ENCODE results near the gene THEM5. TPM values are rescaled to one million over a fixed set of nuclear protein-coding genes. Genes with fewer than 3 reads are reported as not detected.

The THEM5 gene
- total RNA-seq, 4 donors from 2014 or later: not detected

- H3K27me3 ChIP-seq: no peaks in the 10 kb centered on the region
- H3K27ac ChIP-seq: no peak overlapping the region
- H3K4me1 ChIP-seq: no peaks in the 10 kb centered on the region
- H3K4me3 ChIP-seq: no peak overlapping the region
- H3K36me3 ChIP-seq: no peaks in the 10 kb centered on the region
- H3K9me3 ChIP-seq: no peaks in the 10 kb centered on the region
- no peak for DNase-seq
- intact Hi-C loops (cut with DNase I; ENCODE audit: low total_unique reads): no loop called here
- TF ChIP-seq CTCF (IDR thresholded peaks at IDR 0.05) (no peak), POLR2A (IDR thresholded peaks at IDR 0.05) (no peak)
Measured at GRCh38 chr1:151801310-151801820, 52.1 kb downstream of the THEM5 start.

- no peaks in the 10 kb centered on the region for H3K27me3 ChIP-seq
- no peak for DNase-seq
- H3K9me3 ChIP-seq: no peaks in the 10 kb centered on the region
- no peaks in the 10 kb centered on the region for H3K4me1 ChIP-seq
- no peak overlapping the region for H3K4me3 ChIP-seq
- no peak overlapping the region for H3K27ac ChIP-seq
- intact Hi-C loops (cut with DNase I; ENCODE audit: low total_unique reads): no loop called here
- no peaks in the 10 kb centered on the region for H3K36me3 ChIP-seq
- TF ChIP-seq POLR2A (IDR thresholded peaks at IDR 0.05) (no peak), CTCF (IDR thresholded peaks at IDR 0.05) (no peak)
Measured at GRCh38 chr1:151800830-151801229, 52.7 kb downstream of the THEM5 start.

GRCh38 chr1:151799179-151800022 is 54.1 kb downstream of the THEM5 start:
- intact Hi-C loops (cut with DNase I; ENCODE audit: low total_unique reads): no loop called here

GRCh38 chr1:151798571-151798970 is 54.9 kb downstream of the THEM5 start:
- no peaks in the 10 kb centered on the region for H3K27me3 ChIP-seq
- H3K36me3 ChIP-seq: no peaks in the 10 kb centered on the region
- intact Hi-C loops (cut with DNase I; ENCODE audit: low total_unique reads): no loop called here
- no peak for DNase-seq
- H3K4me3 ChIP-seq: no peak overlapping the region
- no peak overlapping the region for H3K27ac ChIP-seq
- no peaks in the 10 kb centered on the region for H3K4me1 ChIP-seq
- no peaks in the 10 kb centered on the region for H3K9me3 ChIP-seq
- no peak for TF ChIP-seq CTCF (IDR thresholded peaks at IDR 0.05)

More at GRCh38 chr1:151799179-151800022, 54.1 kb downstream of the THEM5 start:
- no peak overlapping the region for H3K4me3 ChIP-seq
- H3K4me1 ChIP-seq: no peaks in the 10 kb centered on the region
- no peak overlapping the region for H3K27ac ChIP-seq
- no peaks in the 10 kb centered on the region for H3K9me3 ChIP-seq
- no peak for TF ChIP-seq CTCF (IDR thresholded peaks at IDR 0.05)
- no peak for TF ChIP-seq POLR2A (IDR thresholded peaks at IDR 0.05)
- H3K36me3 ChIP-seq: no peaks in the 10 kb centered on the region
- H3K27me3 ChIP-seq: no peaks in the 10 kb centered on the region
- no peak for DNase-seq

Small RNA genes within 50 kb of the gene (small RNA-seq; reads per million reads assigned to genes)
- gene RF00019: not detected

Other genes with a start within 250 kb of the THEM5 start
- gene SNX27, start 241.7 kb downstream of the THEM5 start, total RNA-seq: 10 to 100 TPM; 22.3 to 52.7 (median 42.4) TPM
- gene CELF3, start 136.9 kb downstream of the THEM5 start, total RNA-seq: 1 to 10 TPM in 1 of 4 donors, not detected in 3; 1.2 TPM
- 1 to 10 TPM in 2 of 4 donors, not detected in 2; 1.1 to 4.3 TPM for gene RIIAD1, start 132.2 kb downstream of the THEM5 start, total RNA-seq
- gene MRPL9, start 90.2 kb downstream of the THEM5 start, total RNA-seq: 10 to 100 TPM; 54.1 to 88.9 (median 61.8) TPM
- 1 to 10 TPM in 2 of 4 donors, under 1 TPM in 2; 0.26 to 6.8 (median 1.8) TPM for gene TDRKH, start 63.2 kb downstream of the THEM5 start, total RNA-seq
- under 1 TPM in 1 of 4 donors, not detected in 3; 0.14 TPM for gene LINGO4, start 48.3 kb downstream of the THEM5 start, total RNA-seq
- gene RORC, start 21.9 kb downstream of the THEM5 start, total RNA-seq: 1 to 10 TPM in 2 of 4 donors, under 1 TPM in 2; 0.51 to 4.8 (median 2.1) TPM
- gene C2CD4D, start 13.9 kb downstream of the THEM5 start, total RNA-seq: not detected
- gene THEM4, start 55.8 kb upstream of the THEM5 start, total RNA-seq: 10 to 100 TPM; 11.5 to 56.4 (median 18.3) TPM
- 100 to 1,000 TPM in 1 of 4 donors, 10 to 100 TPM in 3; 21.8 to 189 (median 34.6) TPM for gene S100A10, start 140.1 kb upstream of the THEM5 start, total RNA-seq
- gene S100A11, start 183.3 kb upstream of the THEM5 start, total RNA-seq: 100 to 1,000 TPM in 3 of 4 donors, 10 to 100 TPM in 1; 14.9 to 321 (median 146) TPM
- gene TCHHL1, start 235.4 kb upstream of the THEM5 start, total RNA-seq: not detected

All from uterus (tissue), 4 donors.